ENCODE results near the gene SHCBP1L.

Gene SHCBP1L

DNA sequence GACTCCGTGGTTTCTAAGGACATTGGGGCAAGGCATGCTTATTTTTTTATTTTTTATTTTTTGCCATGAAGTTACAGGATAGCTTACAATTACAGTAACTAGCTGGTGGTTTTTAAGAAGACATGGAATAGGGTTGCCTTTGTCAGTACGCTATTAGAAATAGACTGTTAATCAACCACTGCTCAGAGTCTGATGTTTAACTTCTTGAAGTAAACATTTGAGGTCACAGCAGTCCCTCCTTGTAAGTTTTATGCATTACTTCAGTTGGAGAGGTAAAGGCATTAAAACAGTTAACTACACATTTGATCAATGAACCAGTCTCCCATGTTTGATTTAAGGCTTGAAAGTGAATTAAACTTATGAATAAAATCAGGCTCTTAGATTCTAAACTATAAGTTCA lies 19.3 kb upstream of the SHCBP1L start:
- peaks cover 0 to 3% (median 0%) of the 10 kb centered on the region in 4 donors for H3K4me1 ChIP-seq
- intact Hi-C loops (cut with DNase I; ENCODE audit: low total_unique reads): no loop called here
- no peaks in the 10 kb centered on the region for H3K9me3 ChIP-seq
- H3K36me3 ChIP-seq: no peaks in the 10 kb centered on the region
- no peak for DNase-seq
- no peak overlapping the region for H3K4me3 ChIP-seq
- TF ChIP-seq, protein P1, sequence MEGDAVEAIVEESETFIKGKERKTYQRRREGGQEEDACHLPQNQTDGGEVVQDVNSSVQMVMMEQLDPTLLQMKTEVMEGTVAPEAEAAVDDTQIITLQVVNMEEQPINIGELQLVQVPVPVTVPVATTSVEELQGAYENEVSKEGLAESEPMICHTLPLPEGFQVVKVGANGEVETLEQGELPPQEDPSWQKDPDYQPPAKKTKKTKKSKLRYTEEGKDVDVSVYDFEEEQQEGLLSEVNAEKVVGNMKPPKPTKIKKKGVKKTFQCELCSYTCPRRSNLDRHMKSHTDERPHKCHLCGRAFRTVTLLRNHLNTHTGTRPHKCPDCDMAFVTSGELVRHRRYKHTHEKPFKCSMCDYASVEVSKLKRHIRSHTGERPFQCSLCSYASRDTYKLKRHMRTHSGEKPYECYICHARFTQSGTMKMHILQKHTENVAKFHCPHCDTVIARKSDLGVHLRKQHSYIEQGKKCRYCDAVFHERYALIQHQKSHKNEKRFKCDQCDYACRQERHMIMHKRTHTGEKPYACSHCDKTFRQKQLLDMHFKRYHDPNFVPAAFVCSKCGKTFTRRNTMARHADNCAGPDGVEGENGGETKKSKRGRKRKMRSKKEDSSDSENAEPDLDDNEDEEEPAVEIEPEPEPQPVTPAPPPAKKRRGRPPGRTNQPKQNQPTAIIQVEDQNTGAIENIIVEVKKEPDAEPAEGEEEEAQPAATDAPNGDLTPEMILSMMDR (IDR thresholded peaks at IDR 0.05): no peak
- no peaks in the 10 kb centered on the region for H3K27me3 ChIP-seq
- no peak overlapping the region for H3K27ac ChIP-seq

DNA sequence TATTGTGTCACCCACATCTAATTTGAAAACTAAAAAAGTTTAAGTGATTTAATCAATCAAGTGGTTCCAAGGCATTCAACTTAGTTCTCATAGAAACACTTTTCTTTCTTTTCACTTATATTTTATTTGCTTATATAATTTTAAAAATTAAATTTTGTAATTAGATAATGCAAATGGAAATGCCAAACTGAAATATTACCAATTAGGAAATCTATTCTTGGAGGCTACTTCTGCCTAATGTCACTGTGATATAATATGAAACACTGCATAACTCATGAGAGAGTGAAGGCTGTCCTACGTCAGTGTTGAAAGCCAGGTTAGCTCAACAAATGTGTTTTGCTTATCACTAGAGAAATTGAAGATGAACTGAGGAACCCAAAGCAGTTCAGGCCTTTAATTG lies 18.3 kb upstream of the SHCBP1L start:
- TF ChIP-seq, protein P1 (IDR thresholded peaks at IDR 0.05): no peak
- Histone ChIP-seq H3K4me3 (no peak overlapping the region), H3K9me3 (no peaks in the 10 kb centered on the region), H3K27ac (no peak overlapping the region), H3K27me3 (no peaks in the 10 kb centered on the region), H3K4me1 (peaks cover 0 to 3% (median 0%) of the 10 kb centered on the region in 4 donors), H3K36me3 (no peaks in the 10 kb centered on the region)
- intact Hi-C loops (cut with DNase I; ENCODE audit: low total_unique reads): no loop called here
- DNase-seq: no peak

DNA sequence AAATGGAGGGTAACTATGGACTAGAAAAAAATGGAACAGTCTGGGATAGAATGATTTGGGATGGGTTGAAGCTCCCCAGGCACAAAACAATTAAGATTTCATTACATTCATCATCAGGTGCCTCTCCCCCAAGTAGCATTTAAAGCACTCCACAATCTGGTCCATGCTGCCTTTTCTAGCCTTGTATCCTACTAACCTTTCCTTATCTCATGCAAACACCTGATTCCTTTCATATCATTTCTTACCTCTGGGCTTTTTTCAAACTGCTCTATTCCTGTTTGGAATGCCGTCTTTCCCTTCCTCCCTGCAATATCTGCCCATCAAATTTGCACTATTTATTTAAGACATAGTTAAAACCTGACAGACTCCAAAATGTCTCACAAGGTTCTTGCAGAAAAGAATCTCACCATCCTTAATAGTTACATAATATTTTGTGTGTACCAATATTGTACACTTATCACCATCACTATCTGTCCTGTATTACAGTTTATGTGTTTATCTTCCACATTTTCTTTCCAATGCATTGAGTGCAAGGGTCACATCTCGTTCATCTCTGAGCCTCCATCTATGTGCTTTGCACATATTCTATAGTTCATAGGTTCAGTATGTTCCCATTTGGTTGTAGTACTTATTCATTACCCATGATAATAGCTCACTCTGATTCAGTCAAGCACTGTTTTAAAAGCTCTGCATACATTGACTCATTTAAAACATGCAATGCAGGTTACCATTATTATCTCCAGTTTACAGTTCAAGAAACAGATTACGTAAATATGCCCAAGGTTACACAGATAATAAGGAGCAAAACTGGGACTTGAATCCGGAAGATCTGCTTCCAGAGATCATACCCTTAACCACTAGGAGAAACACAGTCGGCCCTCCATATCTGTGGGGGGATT lies 16.1 kb upstream of the SHCBP1L start:
- intact Hi-C loops (cut with DNase I; ENCODE audit: low total_unique reads): loop anchor here (10.0 kb wide), 3 partner anchors 46 to 316 kb away; no protein-coding TSS in a partner anchor
- Histone ChIP-seq H3K36me3 (no peaks in the 10 kb centered on the region), H3K4me3 (no peak overlapping the region), H3K27me3 (no peaks in the 10 kb centered on the region), H3K4me1 (peaks cover 0 to 3% (median 0%) of the 10 kb centered on the region in 4 donors), H3K9me3 (no peaks in the 10 kb centered on the region), H3K27ac (no peak overlapping the region)
- DNase-seq: no peak
- TF ChIP-seq, protein P1 (IDR thresholded peaks at IDR 0.05): no peak

DNA sequence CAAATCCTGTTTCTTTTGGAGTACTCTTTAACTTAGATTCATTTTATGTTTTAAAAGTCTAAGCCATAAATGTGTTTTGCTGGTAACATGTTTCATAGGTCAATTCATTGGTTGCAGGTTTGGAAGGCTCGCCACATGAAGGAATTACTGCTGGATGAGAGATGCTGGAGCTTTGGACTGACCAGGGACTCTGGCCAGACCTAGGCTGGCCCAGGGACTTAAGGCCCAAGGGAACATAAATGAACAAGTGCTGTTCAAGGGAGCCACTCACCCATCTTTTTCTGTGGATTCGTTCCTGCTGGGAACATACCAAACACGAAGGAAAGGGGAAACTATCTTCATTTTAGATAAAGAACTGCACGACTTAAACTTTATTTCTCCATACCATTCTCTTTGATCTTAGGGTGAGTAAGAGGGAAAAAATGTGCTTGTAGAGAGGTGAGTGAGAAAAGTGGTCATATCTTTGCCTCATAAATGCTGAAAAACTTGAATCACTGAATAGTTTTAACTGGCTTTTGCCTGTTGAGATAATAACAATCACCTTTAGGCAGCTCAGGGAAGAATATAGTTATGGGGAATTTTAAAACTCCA lies 15.3 kb upstream of the SHCBP1L start:
- intact Hi-C loops (cut with DNase I; ENCODE audit: low total_unique reads): loop anchor here (10.0 kb wide), 3 partner anchors 47 to 317 kb away; no protein-coding TSS in a partner anchor
- no peak overlapping the region for H3K4me3 ChIP-seq
- peaks cover 0 to 3% (median 0%) of the 10 kb centered on the region in 4 donors for H3K4me1 ChIP-seq
- H3K36me3 ChIP-seq: no peaks in the 10 kb centered on the region
- TF ChIP-seq, protein P1 (IDR thresholded peaks at IDR 0.05): no peak
- no peak for DNase-seq
- no peaks in the 10 kb centered on the region for H3K27me3 ChIP-seq
- no peak overlapping the region for H3K27ac ChIP-seq
- H3K9me3 ChIP-seq: no peaks in the 10 kb centered on the region

DNA sequence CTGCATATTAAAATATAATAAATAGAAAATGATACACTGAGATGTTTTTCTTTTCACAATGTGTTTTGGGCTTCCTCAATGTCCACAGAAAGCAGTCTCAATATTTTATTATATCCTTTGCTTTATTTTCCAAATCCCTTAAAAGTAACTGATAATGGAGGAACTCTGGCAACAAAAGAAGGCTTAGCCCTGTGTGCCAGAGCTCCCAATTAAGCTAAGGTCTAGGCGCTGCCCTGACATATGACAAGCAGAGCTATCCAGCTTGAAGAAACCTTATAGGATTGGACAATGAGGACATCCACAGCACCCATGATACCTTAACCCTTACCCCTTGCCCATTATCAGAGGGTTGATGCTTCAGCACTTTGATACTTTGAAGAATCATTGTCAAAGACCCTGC lies 12.9 kb upstream of the SHCBP1L start:
- H3K36me3 ChIP-seq: no peaks in the 10 kb centered on the region
- no peak overlapping the region for H3K4me3 ChIP-seq
- H3K27ac ChIP-seq: no peak overlapping the region
- DNase-seq: no peak
- H3K4me1 ChIP-seq: peaks cover 0 to 3% (median 0%) of the 10 kb centered on the region in 4 donors
- intact Hi-C loops (cut with DNase I; ENCODE audit: low total_unique reads): loop anchor here (10.0 kb wide), 3 partner anchors 49 to 319 kb away; no protein-coding TSS in a partner anchor
- no peaks in the 10 kb centered on the region for H3K27me3 ChIP-seq
- TF ChIP-seq, protein P1 (IDR thresholded peaks at IDR 0.05): no peak
- H3K9me3 ChIP-seq: no peaks in the 10 kb centered on the region

All from tibial artery (tissue), 4 donors.